ENCODE data around the gene PRDM11.
"Not testable (repeated sequence)": the region's sequence is repeated elsewhere in the genome, so short reads cannot be mapped to it uniquely, and the experiment has no call there.

Gene PRDM11

GRCh38 chr11:45146072-45147016 is at the start of gene PRDM11:
Gene PRDM11 (plus strand): TSS chr11:45146639. CDS start chr11:45181767, 35,128 bp downstream.
- peak; percentile 17 for DNase-seq (ENCODE audit: low read depth, low spot score)

DNA sequence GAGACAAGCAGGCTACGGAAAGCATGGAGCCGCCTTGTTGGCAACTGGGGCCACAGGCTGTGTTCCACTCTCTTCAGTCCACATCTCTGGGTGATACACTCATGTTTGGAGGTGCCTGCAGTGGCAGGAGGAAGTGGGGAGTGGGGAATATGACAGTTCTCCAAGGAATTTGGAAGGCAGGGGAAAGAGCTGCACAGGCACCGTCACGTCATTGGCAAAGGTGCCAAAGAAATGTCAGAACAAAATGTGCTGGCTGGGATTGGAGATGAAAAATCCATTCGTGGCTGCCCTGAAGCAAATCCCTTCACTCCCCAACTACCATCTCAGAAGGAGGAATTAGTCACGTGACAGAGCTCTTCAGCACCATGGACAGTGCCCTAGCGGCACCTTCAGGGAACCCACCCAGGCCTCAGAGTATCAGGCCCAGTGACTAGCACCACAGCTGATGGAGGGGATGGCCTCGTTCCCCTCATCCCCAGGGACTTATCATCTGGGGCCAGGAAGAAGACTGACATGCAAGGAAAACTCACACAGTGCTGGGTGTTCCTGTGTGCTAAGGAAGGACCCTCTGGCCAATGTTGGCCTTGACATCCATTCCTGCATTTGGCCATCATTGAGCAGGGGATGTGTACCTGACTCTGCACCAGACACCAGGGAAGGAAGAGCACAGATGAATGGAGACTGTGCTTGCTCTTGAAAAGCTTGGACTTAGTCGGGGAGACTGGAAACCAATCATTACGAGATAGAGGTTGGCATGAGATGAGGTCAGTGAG is 48.5 kb upstream of the PRDM11 start:
- DNase-seq (ENCODE audit: low read depth, low spot score): no peak

DNA sequence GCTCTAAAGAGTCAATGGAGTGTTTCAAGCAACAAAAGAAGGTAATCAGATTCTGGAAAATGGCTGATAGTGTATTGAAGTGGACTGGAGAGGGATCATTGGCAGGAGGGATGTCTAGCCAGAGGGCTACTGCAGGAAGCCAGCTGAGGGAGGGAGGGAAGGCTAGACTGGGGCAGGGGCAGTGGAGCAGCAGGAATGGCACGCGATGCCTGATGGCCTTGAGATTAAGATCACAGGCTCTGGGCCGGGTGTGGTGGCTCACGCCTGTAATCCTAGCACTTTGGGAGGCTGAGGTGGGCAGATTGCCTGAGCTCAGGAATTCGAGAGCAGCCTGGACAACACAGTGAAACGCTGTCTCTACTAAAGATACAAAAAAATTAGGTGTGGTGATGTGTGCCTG is 47.5 kb upstream of the PRDM11 start:
- DNase-seq (ENCODE audit: low read depth, low spot score): no peak

DNA sequence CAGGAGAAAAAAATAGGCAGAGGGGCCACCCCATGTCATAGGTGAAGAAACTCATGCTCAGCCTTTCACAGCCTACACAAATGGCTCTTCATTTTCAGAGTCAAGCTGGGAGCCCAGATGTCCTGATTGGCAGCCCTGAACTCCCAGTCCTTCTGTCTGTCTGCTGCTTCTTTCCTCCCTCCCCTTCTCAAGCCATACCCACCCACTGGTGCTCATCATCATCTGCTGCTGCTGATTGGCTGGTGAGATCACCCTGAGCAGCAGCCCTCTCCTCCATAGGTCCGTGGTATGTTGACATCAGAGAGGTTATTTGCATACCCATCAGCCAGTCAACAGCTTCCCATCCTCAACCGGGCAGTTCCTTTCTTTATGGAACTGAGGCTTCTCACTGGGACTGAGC is 46.1 kb upstream of the PRDM11 start:
- DNase-seq (ENCODE audit: low read depth, low spot score): no peak

GRCh38 chr11:45102361-45102809 is 44.1 kb upstream of the PRDM11 start:
- DNase-seq (ENCODE audit: low read depth, low spot score): no peak

DNA sequence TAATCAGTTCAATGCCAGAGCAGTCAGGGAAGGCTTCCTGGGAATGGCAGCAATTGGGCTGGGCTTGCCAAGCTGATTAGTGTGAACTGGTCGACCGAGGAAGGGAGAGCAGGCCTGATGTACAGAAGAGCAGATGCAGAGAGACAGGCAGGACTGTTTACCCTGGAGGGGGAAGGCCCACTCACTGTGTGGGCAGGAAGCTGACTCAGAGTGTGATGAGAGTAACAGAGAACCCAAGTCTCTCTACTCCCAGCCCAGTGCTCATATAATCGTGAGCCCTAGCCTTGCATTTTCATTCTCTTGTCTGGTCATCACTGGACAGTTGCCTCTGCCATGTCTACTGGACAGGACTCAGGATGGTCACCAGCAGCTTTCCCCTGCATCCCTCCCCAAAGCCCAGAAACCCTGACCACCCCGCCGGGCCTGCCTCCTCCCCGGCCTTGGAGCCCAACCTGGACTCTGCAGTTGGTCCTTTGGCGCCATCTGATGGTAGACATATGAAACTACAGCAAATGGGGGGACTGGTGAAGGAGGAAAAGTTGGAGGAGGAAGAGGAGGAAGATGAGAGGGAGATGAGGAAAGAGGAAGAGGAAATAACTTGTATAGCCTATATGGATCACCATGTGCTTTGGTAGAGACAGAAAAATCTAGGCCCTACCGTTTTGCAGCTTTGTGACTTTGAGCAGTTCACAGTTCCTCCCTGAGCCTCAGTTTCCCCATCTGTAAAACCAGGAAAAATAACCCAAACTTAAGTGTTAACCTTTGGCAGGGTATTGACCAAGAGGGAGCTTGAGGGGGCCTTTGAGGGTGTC is 43.4 kb upstream of the PRDM11 start:
- DNase-seq (ENCODE audit: low read depth, low spot score): peak; percentile 56

DNA sequence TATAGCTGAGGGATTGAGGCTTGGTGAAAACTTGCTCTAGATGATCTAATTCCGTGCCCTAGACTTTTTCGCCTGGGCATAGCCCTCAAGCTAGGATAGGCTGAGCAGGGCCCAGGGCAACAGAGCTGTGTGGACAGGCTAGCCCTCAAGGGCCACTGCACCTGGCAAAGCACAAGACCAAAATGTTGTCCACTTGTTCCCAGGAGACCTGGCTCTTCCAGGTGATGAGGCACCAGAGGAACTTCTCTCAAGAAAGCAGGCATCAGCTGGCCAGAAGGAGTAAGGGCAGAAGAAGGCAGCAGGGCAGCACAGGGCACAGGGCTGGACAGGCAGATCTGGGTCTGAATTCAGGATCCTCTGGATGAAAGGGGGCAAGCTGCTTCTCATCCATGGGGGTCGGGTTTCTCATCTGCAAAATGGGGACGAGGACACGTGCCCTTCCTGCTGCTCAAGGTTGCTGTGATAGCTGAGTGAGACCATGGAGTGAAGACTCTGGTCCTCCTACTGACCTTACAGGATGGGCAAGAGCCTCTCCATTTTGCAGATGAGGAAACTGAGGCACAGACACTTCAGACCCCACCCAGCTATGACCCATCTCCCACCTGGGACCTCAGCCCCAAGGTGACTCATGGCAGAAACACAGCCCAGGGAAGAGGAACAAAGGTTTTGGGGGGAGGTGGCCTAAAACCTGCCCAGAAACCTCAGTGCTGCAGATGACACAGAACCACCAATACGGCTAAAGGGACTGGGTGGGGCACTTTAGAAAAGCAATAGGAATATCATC is 42.2 kb upstream of the PRDM11 start:
- DNase-seq (ENCODE audit: low read depth, low spot score): no peak

DNA sequence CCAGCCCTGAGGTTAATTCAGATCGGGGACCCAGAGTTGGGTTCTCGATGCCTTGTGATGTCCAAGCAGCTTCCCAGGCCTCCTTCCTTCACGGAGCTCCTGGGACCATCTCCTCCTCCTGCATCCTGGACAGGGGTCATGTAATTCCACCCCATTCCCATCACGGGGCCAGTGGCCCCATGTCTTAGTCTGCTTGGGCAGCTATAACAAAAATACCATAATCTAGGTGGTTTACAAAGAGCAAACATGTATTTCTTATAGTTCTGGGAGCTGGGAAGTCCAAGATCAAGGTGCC is 41.7 kb upstream of the PRDM11 start:
- no peak for DNase-seq (ENCODE audit: low read depth, low spot score)

- DNase-seq (ENCODE audit: low read depth, low spot score): peak; percentile 36
Observed at GRCh38 chr11:45105233-45105983, 41.0 kb upstream of the PRDM11 start.

GRCh38 chr11:45105984-45106375 is 40.5 kb upstream of the PRDM11 start:
- no peak for DNase-seq (ENCODE audit: low read depth, low spot score)

DNA sequence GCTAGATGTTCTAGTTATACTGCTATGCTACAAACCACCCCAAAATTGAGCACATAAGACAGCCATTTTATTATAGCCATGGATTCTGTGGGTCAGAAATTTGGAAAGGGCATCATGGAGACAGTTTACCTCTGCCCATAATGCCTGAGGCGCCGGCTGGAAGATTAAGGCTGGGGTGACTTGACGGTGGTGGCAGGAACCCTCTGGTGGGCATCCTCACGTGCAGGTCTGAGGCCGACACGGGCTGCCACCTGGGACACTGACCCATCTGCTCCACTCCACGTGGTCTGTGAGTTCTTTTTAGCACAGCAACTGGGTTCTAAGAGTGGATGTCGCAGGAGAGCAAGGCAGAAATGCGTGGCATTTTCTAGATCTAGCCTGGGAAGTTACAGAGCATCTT is 40.0 kb upstream of the PRDM11 start:
- DNase-seq (ENCODE audit: low read depth, low spot score): no peak

GRCh38 chr11:45107029-45107428 is 39.4 kb upstream of the PRDM11 start:
- DNase-seq (ENCODE audit: low read depth, low spot score): no peak

GRCh38 chr11:45108070-45109064 is 38.1 kb upstream of the PRDM11 start:
- DNase-seq (ENCODE audit: low read depth, low spot score): no peak

GRCh38 chr11:45109400-45109799 is 37.0 kb upstream of the PRDM11 start:
- no peak for DNase-seq (ENCODE audit: low read depth, low spot score)

DNA sequence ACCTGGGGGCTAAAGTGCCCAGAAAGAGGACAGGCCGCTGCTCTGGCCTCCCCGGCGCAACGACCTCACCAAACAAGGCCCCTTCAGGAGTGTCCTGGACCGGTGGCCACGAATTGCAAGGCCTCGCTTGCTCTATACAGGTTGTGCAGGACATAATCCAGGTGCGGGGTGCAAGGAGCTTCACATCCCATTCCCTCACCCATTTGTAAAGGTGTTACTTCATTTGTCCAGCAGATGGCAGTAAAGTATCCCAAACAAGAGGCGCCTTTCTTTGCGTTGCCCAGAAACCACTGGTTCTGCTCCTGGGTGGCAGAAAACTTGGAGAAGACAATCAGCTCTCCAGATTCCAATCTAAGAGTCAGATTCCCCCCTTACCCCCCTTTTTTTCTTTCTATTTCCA is 35.9 kb upstream of the PRDM11 start:
- peak; percentile 31 for DNase-seq (ENCODE audit: low read depth, low spot score)

- no peak for DNase-seq (ENCODE audit: low read depth, low spot score)
Observed at GRCh38 chr11:45113807-45114206, 32.6 kb upstream of the PRDM11 start.

DNA sequence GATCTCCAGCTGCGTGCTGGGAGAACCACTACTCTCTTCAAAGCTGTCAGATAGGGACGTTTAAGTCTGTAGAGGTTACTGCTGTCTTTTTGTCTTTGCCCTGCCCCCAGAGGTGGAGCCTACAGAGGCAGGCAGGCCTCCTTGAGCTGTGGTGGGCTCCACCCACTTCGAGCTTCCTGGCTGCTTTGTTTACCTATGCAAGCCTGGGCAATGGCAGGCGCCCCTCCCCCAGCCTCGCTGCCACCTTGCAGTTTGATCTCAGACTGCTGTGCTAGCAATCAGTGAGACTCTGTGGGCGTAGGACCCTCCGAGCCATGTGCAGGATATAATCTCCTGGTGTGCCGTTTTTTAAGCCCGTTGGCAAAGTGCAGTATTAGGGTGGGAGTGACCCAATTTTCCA is 18.6 kb upstream of the PRDM11 start:
- DNase-seq (ENCODE audit: low read depth, low spot score): not testable (repeated sequence)

DNA sequence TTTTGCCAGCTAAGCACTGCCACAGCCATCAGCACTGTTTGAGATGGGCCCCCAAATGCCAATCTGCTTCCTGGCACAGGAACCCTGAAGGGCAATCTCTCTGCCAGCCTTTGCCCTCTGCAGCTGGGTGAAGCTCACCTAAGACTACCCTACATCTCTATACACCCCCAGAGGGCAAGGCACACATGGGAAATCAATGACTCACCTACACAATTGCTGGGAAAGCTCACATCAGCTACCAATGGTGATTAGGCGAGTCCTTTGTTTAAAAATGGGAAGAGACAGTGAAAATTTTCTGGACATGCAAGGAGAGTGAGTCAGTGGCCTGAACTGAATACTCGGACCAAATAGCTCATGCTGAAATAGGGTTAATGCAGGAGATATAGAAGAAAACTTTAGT is 12.6 kb upstream of the PRDM11 start:
- DNase-seq (ENCODE audit: low read depth, low spot score): no peak

- no peak for DNase-seq (ENCODE audit: low read depth, low spot score)
Observed at GRCh38 chr11:45141171-45141570, 5.3 kb upstream of the PRDM11 start.
